Transverse colon (tissue), 4 donors: ENCODE data around the gene DOCK3. TPM values are rescaled to one million over a fixed set of nuclear protein-coding genes. Genes with fewer than 3 reads are reported as not detected.

ENCODE experiments used
- DNase-seq: peaks from one replicate; pipeline ENCODE4 v3.0.0-alpha.2; 2019
- H3K27ac ChIP-seq, 4 donors: fragments of 200-600 bp; sonication (generic); 2 replicates each; pipeline ENCODE4 v1.5.1; 2016 to 2018; ENCODE audit warnings: inconsistent platforms in 4 of 4
- H3K27me3 ChIP-seq: fragments of 200-600 bp; sonication (generic); 2 replicates; pipeline ENCODE4 v1.5.1; 2017; ENCODE audit warnings: inconsistent platforms
- H3K36me3 ChIP-seq, 4 donors: fragments of 200-600 bp; sonication (generic); 2 replicates each; pipeline ENCODE4 v1.5.1; 2017 to 2019; ENCODE audit warnings: inconsistent platforms in 4 of 4
- H3K4me1 ChIP-seq, 4 donors: fragments of 200-600 bp; sonication (generic); 2 replicates each; pipeline ENCODE4 v1.5.1; 2017 to 2020; ENCODE audit warnings: inconsistent platforms in 4 of 4
- H3K4me3 ChIP-seq, 4 donors: fragments of 200-600 bp; sonication (generic); 1 replicate in 1 of 4; 2 replicates in 3 of 4; pipeline versions ENCODE4 v1.5.1 to v1.6.1; 2017 to 2019; ENCODE audit warnings: inconsistent platforms in 4 of 4
- H3K9me3 ChIP-seq, 2 donors: fragments of 200-600 bp; sonication (generic); 2 replicates each; pipeline ENCODE4 v1.5.1; 2017 to 2019; ENCODE audit warnings: inconsistent platforms in 2 of 2
- CTCF ChIP-seq, 5 experiments: fragments of 200-600 bp in 3 of 5; fragments of 450-650 bp in 2 of 5; sonication (generic) in 3 of 5; IDR thresholded peaks; 1 replicate in 2 of 5; 2 replicates in 3 of 5; pipeline ENCODE4 v1.5.1; 2016 to 2017; ENCODE audit warnings: antibody characterized with exemption in 5 of 5, inconsistent platforms in 3 of 5, mild to moderate bottlenecking in 2 of 5, moderate library complexity in 1 of 5
- EP300 ChIP-seq: sonication (generic); formaldehyde crosslinking; IDR thresholded peaks from one replicate; pipeline ENCODE4 v1.6.1; 2017; ENCODE audit warnings: antibody characterized with exemption, low read depth
- POLR2A ChIP-seq: fragments of 450-650 bp; IDR thresholded peaks from one replicate; pipeline ENCODE4 v1.6.1; 2016; ENCODE audit warnings: antibody characterized with exemption, mild to moderate bottlenecking, moderate library complexity
- POLR2AphosphoS5 ChIP-seq, 3 donors: sonication (generic); formaldehyde crosslinking; IDR thresholded peaks; one replicate each; pipeline ENCODE4 v1.6.1; 2016; ENCODE audit warnings: antibody characterized with exemption in 3 of 3
- WGBS, 2 donors: methylation state at CpG; one replicate each; pipeline ENCODE4 v1.1.5; 2018; ENCODE audit warnings: low coverage in 1 of 2; 5-methylcytosine and 5-hydroxymethylcytosine counted together
- in situ Hi-C, 4 donors: fragments of 200-750 bp; cut with MboI; loops; one replicate each; pipeline versions ENCODE4 v1.15.0 to v1.15.1; 2017; ENCODE audit warnings: low sequenced_read_pairs in 3 of 4, low pct_ligation_motif_present in 1 of 4, low pct_unique_long_range_greater_than_20kb in 1 of 4
- intact Hi-C: fragments of 100-400 bp; cut with DNase I; formaldehyde crosslinking; loops from one replicate; pipeline ENCODE4 v1.15.1; 2023; ENCODE audit warnings: low total_unique reads
- total RNA-seq, 4 donors: library from RNA; depleted of rRNA; stranded (reverse); fragments of >200 nt; gene quantifications; one replicate each; pipeline ENCODE4 v1.1.0, GENCODE V29; 2016

Gene DOCK3
- total RNA-seq, 4 donors from 2014 or later = 0.41 to 0.75 (median 0.62) TPM

- TF ChIP-seq CTCF (IDR thresholded peaks at IDR 0.05) (no peak), POLR2A (no peak), EP300 (no peak), POLR2AphosphoS5 (IDR thresholded peaks at IDR 0.05) (no peak)
- Histone ChIP-seq H3K27ac (no peak overlapping the region), H3K4me3 (no peak overlapping the region), H3K4me1 (no peaks in the 10 kb centered on the region), H3K36me3 (no peaks in the 10 kb centered on the region), H3K27me3 (no peaks in the 10 kb centered on the region), H3K9me3 (no peaks in the 10 kb centered on the region)
- in situ Hi-C loops (no loop called here), intact Hi-C loops (no loop called here)
- no peak for DNase-seq
- 71% methylated on average over 2 of the region's 2 CpGs; no CpG with 5 or more reads in 1 of the 2 donors for WGBS, 2 donors
Measured at GRCh38 chr3:51216291-51216690, 541.6 kb downstream of the DOCK3 start.

GRCh38 chr3:51221959-51222358 is 547.2 kb downstream of the DOCK3 start:
- in situ Hi-C loops = no loop called here
- no peak for DNase-seq
- Histone ChIP-seq H3K27ac (no peak overlapping the region), H3K36me3 (no peaks in the 10 kb centered on the region), H3K9me3 (no peaks in the 10 kb centered on the region), H3K4me3 (no peak overlapping the region), H3K27me3 (no peaks in the 10 kb centered on the region), H3K4me1 (no peaks in the 10 kb centered on the region)
- TF ChIP-seq EP300 = no peak
- TF ChIP-seq CTCF (IDR thresholded peaks at IDR 0.05) = no peak
- TF ChIP-seq POLR2A = no peak
- WGBS, 2 donors = 84 to 100% methylated on average over 1 to 2 of the region's 2 CpGs
- intact Hi-C loops = no loop called here

- Histone ChIP-seq H3K36me3 (no peaks in the 10 kb centered on the region), H3K27me3 (no peaks in the 10 kb centered on the region), H3K9me3 (no peaks in the 10 kb centered on the region), H3K27ac (no peak overlapping the region), H3K4me1 (no peaks in the 10 kb centered on the region), H3K4me3 (no peak overlapping the region)
- intact Hi-C loops (no loop called here), in situ Hi-C loops (no loop called here)
- WGBS, 2 donors = 79 to 83% methylated on average over 1 of the region's 1 CpG
- no peak for TF ChIP-seq EP300
- TF ChIP-seq POLR2A = no peak
- no peak for TF ChIP-seq CTCF (IDR thresholded peaks at IDR 0.05)
- TF ChIP-seq POLR2AphosphoS5 (IDR thresholded peaks at IDR 0.05) = no peak
- no peak for DNase-seq
Measured at GRCh38 chr3:51224283-51224682, 549.6 kb downstream of the DOCK3 start.

- H3K27ac ChIP-seq = no peak overlapping the region
- H3K4me1 ChIP-seq = no peaks in the 10 kb centered on the region
- no peaks in the 10 kb centered on the region for H3K27me3 ChIP-seq
- 69 to 100% methylated on average over 1 of the region's 1 CpG for WGBS, 2 donors
- H3K9me3 ChIP-seq = no peaks in the 10 kb centered on the region
- TF ChIP-seq POLR2A (no peak), CTCF (IDR thresholded peaks at IDR 0.05) (no peak), POLR2AphosphoS5 (IDR thresholded peaks at IDR 0.05) (no peak), EP300 (no peak)
- intact Hi-C loops (no loop called here), in situ Hi-C loops (no loop called here)
- H3K4me3 ChIP-seq = no peak overlapping the region
- DNase-seq = no peak
- H3K36me3 ChIP-seq = no peaks in the 10 kb centered on the region
Measured at GRCh38 chr3:51224843-51225242, 550.1 kb downstream of the DOCK3 start.
